CD4-positive, alpha-beta memory T cell (primary cell): ENCODE data around the gene SLAIN1. TPM values are rescaled to one million over a fixed set of nuclear protein-coding genes. Genes with fewer than 3 reads are reported as not detected.

Experiments
- CTCF ChIA-PET: fragments of 350-600 bp; sonication (Branson Sonifier 250); formaldehyde crosslinking; loops from one replicate; lab custom pipeline; 2021; ENCODE audit warnings: inconsistent platforms; ENCODE audit not compliant: partially characterized antibody; lab: Charles Lee
- POLR2A ChIA-PET: fragments of 350-600 bp; sonication (Branson Sonifier 250); formaldehyde crosslinking; loops from one replicate; lab custom pipeline; 2021; ENCODE audit not compliant: partially characterized antibody; lab: Charles Lee
- DNase-seq, 5 donors: peaks; one replicate each; pipeline versions ENCODE4 v3.0.0 to v3.0.0-alpha.2; 2020 to 2022; ENCODE audit warnings: mixed read lengths in 1 of 5
- H3K27ac ChIP-seq: one replicate; pipeline ENCODE4 v1.7.0; 2013; ENCODE audit warnings: low read depth, low read length
- H3K27me3 ChIP-seq: 2 replicates; pipeline ENCODE4 v1.7.0; 2013; ENCODE audit warnings: mild to moderate bottlenecking, low read length, moderate library complexity; ENCODE audit not compliant: insufficient read depth
- H3K36me3 ChIP-seq: 2 replicates; pipeline ENCODE4 v1.7.0; 2013; ENCODE audit warnings: mild to moderate bottlenecking, low read length, moderate library complexity; ENCODE audit not compliant: insufficient read depth
- H3K4me1 ChIP-seq: 2 replicates; pipeline ENCODE4 v1.7.0; 2013; ENCODE audit warnings: mild to moderate bottlenecking, low read length, moderate library complexity; ENCODE audit not compliant: insufficient read depth
- H3K4me3 ChIP-seq, 2 donors: one replicate each; pipeline ENCODE4 v1.7.0; 2013; ENCODE audit warnings: low read length in 2 of 2, mild to moderate bottlenecking in 1 of 2
- H3K9me3 ChIP-seq, 2 donors: one replicate each; pipeline ENCODE4 v1.7.0; 2013; ENCODE audit warnings: low read length in 2 of 2, control low read depth in 1 of 2; ENCODE audit not compliant: control insufficient read depth in 1 of 2
- H3K27ac Mint-ChIP-seq, 7 donors: one replicate each; pipeline ENCODE4 v1.8.0; 2020 to 2021; ENCODE audit warnings: mixed read lengths in 7 of 7, mild to moderate bottlenecking in 6 of 7, inconsistent platforms in 3 of 7, moderate library complexity in 3 of 7
- H3K27me3 Mint-ChIP-seq, 2 donors: one replicate each; pipeline ENCODE4 v1.8.0; 2020 to 2021; ENCODE audit warnings: mixed read lengths in 2 of 2
- H3K36me3 Mint-ChIP-seq, 2 donors: one replicate each; pipeline ENCODE4 v1.8.0; 2020 to 2021; ENCODE audit warnings: mixed read lengths in 2 of 2, inconsistent platforms in 1 of 2, mild to moderate bottlenecking in 1 of 2
- H3K4me1 Mint-ChIP-seq, 4 donors: one replicate each; pipeline ENCODE4 v1.8.0; 2020 to 2021; ENCODE audit warnings: mixed read lengths in 4 of 4, mild to moderate bottlenecking in 1 of 4
- H3K4me3 Mint-ChIP-seq, 8 donors: one replicate each; pipeline ENCODE4 v1.8.0; 2020 to 2021; ENCODE audit warnings: mixed read lengths in 8 of 8, mild to moderate bottlenecking in 7 of 8, moderate library complexity in 6 of 8, inconsistent platforms in 3 of 8
- H3K9me3 Mint-ChIP-seq, 8 donors: one replicate each; pipeline ENCODE4 v1.8.0; 2020 to 2021; ENCODE audit warnings: mixed read lengths in 8 of 8, mild to moderate bottlenecking in 5 of 8, inconsistent platforms in 3 of 8, moderate library complexity in 1 of 8
- intact Hi-C: fragments of 100-400 bp; cut with micrococcal nuclease; formaldehyde crosslinking; loops from one replicate; pipeline ENCODE4 v1.15.1; 2023
- polyA plus RNA-seq, 2 donors: library from polyadenylated mRNA; unstranded; fragments of 300-500 nt; fragmentation: Illumina TruSeq; gene quantifications; one replicate each; pipeline ENCODE4 v1.2.3, GENCODE V29; 2021
- total RNA-seq, 2 experiments: library from RNA; stranded (reverse); gene quantifications; one replicate each; pipeline ENCODE4 v1.2.3, GENCODE V29; 2021

The SLAIN1 gene
- total and polyA plus RNA-seq, 4 experiments from 2014 or later, result 39.3 to 58.9 (median 52.4) TPM

DNA sequence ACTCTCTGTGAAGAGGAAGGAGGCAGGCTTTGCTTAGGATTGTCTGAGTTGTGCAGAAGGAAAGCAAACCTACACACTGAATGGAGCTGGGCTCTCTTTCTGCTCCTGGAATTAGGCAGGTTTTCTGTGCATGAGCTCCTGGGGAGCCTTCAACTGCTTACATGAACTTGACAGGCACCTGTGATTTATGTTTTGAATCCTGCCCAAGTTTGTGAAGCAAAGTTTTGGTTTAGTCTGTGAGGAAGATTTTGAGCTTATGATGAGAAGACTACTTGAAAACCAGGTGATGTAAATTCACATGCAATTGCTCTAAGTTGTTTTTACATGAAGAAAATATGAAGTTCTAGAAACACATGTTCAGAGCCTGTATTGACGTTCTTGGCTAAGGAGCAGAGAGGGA lies 109.0 kb downstream of the SLAIN1 start:
- Histone ChIP-seq H3K4me3 (no peak overlapping the region), H3K36me3 (no peaks in the 10 kb centered on the region), H3K4me1 (no peaks in the 10 kb centered on the region), H3K9me3 (no peaks in the 10 kb centered on the region), H3K27ac (no peak overlapping the region), H3K27me3 (no peaks in the 10 kb centered on the region)
- Mint-ChIP-seq H3K27me3 (peaks cover 7% of the 10 kb centered on the region in 2 donors), H3K4me1 (no peaks in the 10 kb centered on the region), H3K4me3 (no peak overlapping the region), H3K36me3 (no peaks in the 10 kb centered on the region), H3K9me3 (no peaks in the 10 kb centered on the region), H3K27ac (no peak overlapping the region)
- no peak for DNase-seq
- intact Hi-C loops, result no loop called here
- CTCF ChIA-PET, result no interaction called here
- POLR2A ChIA-PET, result no interaction called here

DNA sequence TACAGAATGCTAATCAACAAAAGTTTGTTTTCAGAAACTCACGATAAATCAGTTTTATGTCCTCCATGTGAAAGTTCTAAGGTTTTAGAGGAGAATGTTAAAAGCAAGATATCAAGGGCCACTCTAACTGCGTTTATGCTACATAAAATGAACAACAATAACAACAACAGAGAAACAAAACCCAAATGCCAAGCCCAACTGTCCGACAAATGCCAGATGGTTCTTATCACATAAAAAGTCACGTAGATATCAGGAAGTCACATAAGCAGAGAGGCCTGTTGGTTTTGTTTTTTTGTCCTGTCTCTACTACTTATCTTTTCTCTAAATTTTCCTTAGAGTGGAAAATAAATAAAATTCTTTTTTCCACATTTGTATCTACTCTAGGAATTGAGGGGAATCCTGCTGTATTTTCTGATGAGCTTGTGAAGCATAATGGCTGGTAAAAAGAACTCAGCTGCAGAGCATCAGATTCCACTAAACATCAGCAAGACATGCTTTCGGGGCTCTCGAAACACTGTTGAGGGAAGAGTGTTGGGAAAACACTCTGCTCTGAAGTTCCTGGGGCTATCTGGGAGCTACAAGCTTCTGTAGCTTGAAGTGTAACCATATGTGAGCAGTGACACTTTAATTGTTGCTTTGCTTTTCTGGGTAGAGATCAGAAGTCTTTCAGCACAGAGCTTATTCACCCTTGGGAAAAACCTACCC lies 110.1 kb downstream of the SLAIN1 start:
- Mint-ChIP-seq H3K27ac (no peak overlapping the region), H3K9me3 (no peaks in the 10 kb centered on the region), H3K27me3 (peaks cover 3 to 7% of the 10 kb centered on the region in 2 donors), H3K36me3 (no peaks in the 10 kb centered on the region), H3K4me1 (no peaks in the 10 kb centered on the region), H3K4me3 (no peak overlapping the region)
- no peaks in the 10 kb centered on the region for H3K9me3 ChIP-seq
- H3K27me3 ChIP-seq, result no peaks in the 10 kb centered on the region
- no peaks in the 10 kb centered on the region for H3K4me1 ChIP-seq
- intact Hi-C loops, result no loop called here
- no peak overlapping the region for H3K4me3 ChIP-seq
- H3K36me3 ChIP-seq, result no peaks in the 10 kb centered on the region
- ChIA-PET POLR2A (no interaction called here), CTCF (no interaction called here)
- no peak for DNase-seq
- no peak overlapping the region for H3K27ac ChIP-seq

DNA sequence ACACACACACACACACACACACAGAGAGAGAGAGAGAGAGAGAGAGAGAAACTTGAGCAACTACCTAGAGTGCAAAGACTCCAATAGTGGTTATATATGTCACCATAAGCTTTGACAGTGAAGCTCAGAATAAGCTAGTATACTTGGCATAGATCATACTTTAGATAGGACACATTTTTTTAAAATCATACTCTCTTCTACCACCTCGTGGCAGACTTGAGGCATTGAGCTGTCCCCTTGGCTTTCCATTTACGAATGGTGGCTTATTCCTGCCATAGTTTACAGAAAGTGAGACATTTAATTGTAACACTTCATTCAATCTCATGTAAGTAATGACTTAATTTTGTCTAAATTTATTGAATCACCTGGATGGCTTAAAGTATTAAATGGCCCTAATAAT lies 112.9 kb downstream of the SLAIN1 start:
- H3K9me3 Mint-ChIP-seq, result no peaks in the 10 kb centered on the region
- H3K4me1 ChIP-seq, result no peaks in the 10 kb centered on the region
- no peaks in the 10 kb centered on the region for H3K4me1 Mint-ChIP-seq
- H3K27me3 Mint-ChIP-seq, result peaks cover 0 to 4% of the 10 kb centered on the region in 2 donors
- no peak overlapping the region for H3K4me3 Mint-ChIP-seq
- H3K27ac Mint-ChIP-seq, result no peak overlapping the region
- no peak overlapping the region for H3K27ac ChIP-seq
- H3K4me3 ChIP-seq, result no peak overlapping the region
- H3K27me3 ChIP-seq, result no peaks in the 10 kb centered on the region
- peak in 1 of 5 donors; percentile 1 for DNase-seq
- POLR2A ChIA-PET, result no interaction called here
- CTCF ChIA-PET, result interaction anchor here (0.9 kb wide), 1 partner anchor 24 kb away, joined by 3 read pairs; no protein-coding TSS in a partner anchor
- intact Hi-C loops, result no loop called here
- no peaks in the 10 kb centered on the region for H3K36me3 Mint-ChIP-seq
- no peaks in the 10 kb centered on the region for H3K9me3 ChIP-seq
- no peaks in the 10 kb centered on the region for H3K36me3 ChIP-seq

DNA sequence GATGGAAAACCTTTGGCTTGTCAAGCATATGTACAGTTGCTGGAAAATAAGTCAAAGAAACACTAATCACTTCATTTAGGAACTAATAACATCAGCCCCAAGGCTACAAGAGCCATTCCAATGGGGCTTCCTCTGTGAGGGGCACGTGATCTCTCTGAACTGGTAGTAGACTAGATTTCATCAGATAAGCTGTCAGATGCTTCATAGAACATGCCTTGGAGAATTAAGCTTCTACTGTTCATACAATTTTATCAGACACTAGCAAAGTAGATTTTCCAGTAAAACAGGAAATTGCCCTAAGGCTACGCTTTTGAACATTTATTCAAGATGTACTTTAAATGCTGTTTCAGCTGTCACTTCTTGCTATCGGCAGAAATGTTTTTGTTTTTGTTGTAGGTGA lies 113.4 kb downstream of the SLAIN1 start:
- Histone ChIP-seq H3K27me3 (no peaks in the 10 kb centered on the region), H3K9me3 (no peaks in the 10 kb centered on the region), H3K4me3 (no peak overlapping the region), H3K36me3 (no peaks in the 10 kb centered on the region), H3K27ac (no peak overlapping the region), H3K4me1 (no peaks in the 10 kb centered on the region)
- ChIA-PET POLR2A (no interaction called here), CTCF (interaction anchor here (0.9 kb wide), 1 partner anchor 24 kb away, joined by 3 read pairs; no protein-coding TSS in a partner anchor)
- Mint-ChIP-seq H3K36me3 (no peaks in the 10 kb centered on the region), H3K4me1 (no peaks in the 10 kb centered on the region), H3K27me3 (peaks cover 0 to 4% of the 10 kb centered on the region in 2 donors), H3K27ac (no peak overlapping the region), H3K9me3 (no peaks in the 10 kb centered on the region), H3K4me3 (no peak overlapping the region)
- no peak for DNase-seq
- intact Hi-C loops, result no loop called here

DNA sequence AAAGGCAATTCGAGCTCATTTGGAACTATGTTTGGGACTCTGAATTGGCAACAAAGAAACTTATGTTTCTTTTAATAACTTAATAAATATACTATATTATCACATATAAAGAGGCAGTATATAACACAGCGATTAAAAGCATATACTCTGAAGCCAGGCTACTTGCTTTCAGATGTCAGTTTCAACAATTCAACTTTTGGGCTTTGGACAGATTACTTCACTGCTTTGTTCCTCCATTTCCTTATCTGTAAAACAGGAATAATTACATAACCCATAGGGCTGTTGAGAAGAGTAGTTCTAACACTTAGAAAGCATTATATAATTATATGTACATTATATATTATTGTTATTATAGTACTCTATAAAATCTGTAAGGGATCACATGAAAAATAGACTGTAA lies 113.9 kb downstream of the SLAIN1 start:
- no peak overlapping the region for H3K4me3 ChIP-seq
- no peaks in the 10 kb centered on the region for H3K27me3 ChIP-seq
- intact Hi-C loops, result no loop called here
- Mint-ChIP-seq H3K27ac (no peak overlapping the region), H3K27me3 (peaks cover 0 to 4% of the 10 kb centered on the region in 2 donors), H3K9me3 (no peaks in the 10 kb centered on the region), H3K36me3 (no peaks in the 10 kb centered on the region), H3K4me3 (no peak overlapping the region), H3K4me1 (no peaks in the 10 kb centered on the region)
- POLR2A ChIA-PET, result no interaction called here
- no peak for DNase-seq
- CTCF ChIA-PET, result interaction anchor here (0.9 kb wide), 1 partner anchor 25 kb away, joined by 3 read pairs; no protein-coding TSS in a partner anchor
- H3K36me3 ChIP-seq, result no peaks in the 10 kb centered on the region
- H3K27ac ChIP-seq, result no peak overlapping the region
- H3K9me3 ChIP-seq, result no peaks in the 10 kb centered on the region
- no peaks in the 10 kb centered on the region for H3K4me1 ChIP-seq

DNA sequence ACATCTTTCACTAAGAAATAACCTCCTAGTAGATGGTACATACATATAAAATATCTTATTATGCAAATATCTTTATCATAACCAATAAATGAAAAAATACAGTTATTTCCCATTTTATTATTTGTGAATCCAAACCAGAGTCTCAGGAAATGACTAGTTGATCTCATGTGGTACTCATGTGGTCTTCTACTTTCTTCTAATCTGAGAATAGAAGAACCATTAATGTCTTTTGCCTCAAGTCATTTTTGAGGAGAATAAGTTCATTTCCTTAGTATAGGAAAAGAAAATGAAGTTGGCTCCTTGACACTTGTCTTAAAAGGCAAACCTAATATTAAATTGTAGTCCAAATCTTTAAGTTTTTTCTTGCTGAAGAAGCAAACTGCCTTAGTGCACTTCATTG lies 114.5 kb downstream of the SLAIN1 start:
- H3K4me3 Mint-ChIP-seq, result no peak overlapping the region
- H3K27ac Mint-ChIP-seq, result no peak overlapping the region
- ChIA-PET POLR2A (no interaction called here), CTCF (no interaction called here)
- H3K27ac ChIP-seq, result no peak overlapping the region
- no peaks in the 10 kb centered on the region for H3K36me3 ChIP-seq
- no peaks in the 10 kb centered on the region for H3K36me3 Mint-ChIP-seq
- no peaks in the 10 kb centered on the region for H3K27me3 ChIP-seq
- H3K4me1 ChIP-seq, result no peaks in the 10 kb centered on the region
- intact Hi-C loops, result no loop called here
- H3K9me3 Mint-ChIP-seq, result no peaks in the 10 kb centered on the region
- no peaks in the 10 kb centered on the region for H3K9me3 ChIP-seq
- H3K4me3 ChIP-seq, result no peak overlapping the region
- DNase-seq, result no peak
- H3K4me1 Mint-ChIP-seq, result no peaks in the 10 kb centered on the region
- H3K27me3 Mint-ChIP-seq, result peaks cover 0 to 4% of the 10 kb centered on the region in 2 donors
